Measurements from ENCODE around the gene PTPRD. TPM values are rescaled to one million over a fixed set of nuclear protein-coding genes. Genes with fewer than 3 reads are reported as not detected.

The PTPRD gene
- total RNA-seq, 1 experiment from 2014 or later: 70.1 TPM

- Histone ChIP-seq H3K36me3 (ENCODE audit: control insufficient read depth, insufficient read depth, low read length) (no peaks in the 10 kb centered on the region), H3K4me1 (no peaks in the 10 kb centered on the region), H3K9me3 (no peaks in the 10 kb centered on the region), H3K27me3 (replicated peaks; ENCODE audit: control insufficient read depth, insufficient read depth, low read length) (no peaks in the 10 kb centered on the region), H3K4me3 (ENCODE audit: low read depth, low read length) (no peak overlapping the region)
- POLR2A ChIA-PET: no interaction called here
- intact Hi-C loops (cut with micrococcal nuclease; ENCODE audit: unreplicated experiment): no loop called here
- no peak for DNase-seq
- Mint-ChIP-seq H3K4me3 (ENCODE audit: unreplicated experiment) (no peak overlapping the region), H3K9me3 (ENCODE audit: unreplicated experiment) (no peaks in the 10 kb centered on the region), H3K27me3 (ENCODE audit: insufficient read depth, unreplicated experiment) (peaks cover 15% of the 10 kb centered on the region), H3K4me1 (ENCODE audit: low read depth, unreplicated experiment) (no peaks in the 10 kb centered on the region), H3K36me3 (ENCODE audit: insufficient read depth, unreplicated experiment) (no peaks in the 10 kb centered on the region), H3K27ac (ENCODE audit: unreplicated experiment) (no peak overlapping the region)
- TF ChIP-seq CTCF (IDR thresholded peaks at IDR 0.05; ENCODE audit: insufficient read depth in 1 of 2, low read depth in 1 of 2, low read length in 1 of 2, severe bottlenecking in 1 of 2, unreplicated experiment in 1 of 2): no peak
- CTCF ChIA-PET: no interaction called here
- no TSS peak for BruUV-seq (replicated peaks)
Measured at GRCh38 chr9:8955315-8955714, 1657.5 kb downstream of the PTPRD start.

GRCh38 chr9:8946461-8946860, 1666.3 kb downstream of the PTPRD start:
- Mint-ChIP-seq H3K36me3 (ENCODE audit: insufficient read depth, unreplicated experiment) (no peaks in the 10 kb centered on the region), H3K4me1 (ENCODE audit: low read depth, unreplicated experiment) (no peaks in the 10 kb centered on the region), H3K27me3 (ENCODE audit: insufficient read depth, unreplicated experiment) (peaks cover 14% of the 10 kb centered on the region), H3K27ac (ENCODE audit: unreplicated experiment) (no peak overlapping the region), H3K9me3 (ENCODE audit: unreplicated experiment) (no peaks in the 10 kb centered on the region), H3K4me3 (ENCODE audit: unreplicated experiment) (no peak overlapping the region)
- TF ChIP-seq CTCF (IDR thresholded peaks at IDR 0.05; ENCODE audit: insufficient read depth in 1 of 2, low read depth in 1 of 2, low read length in 1 of 2, severe bottlenecking in 1 of 2, unreplicated experiment in 1 of 2): no peak
- H3K9me3 ChIP-seq: no peaks in the 10 kb centered on the region
- no TSS peak for BruUV-seq (replicated peaks)
- POLR2A ChIA-PET: no interaction called here
- no peaks in the 10 kb centered on the region for H3K27me3 ChIP-seq (replicated peaks; ENCODE audit: control insufficient read depth, insufficient read depth, low read length)
- CTCF ChIA-PET: no interaction called here
- intact Hi-C loops (cut with micrococcal nuclease; ENCODE audit: unreplicated experiment): no loop called here
- no peaks in the 10 kb centered on the region for H3K4me1 ChIP-seq
- no peak overlapping the region for H3K4me3 ChIP-seq (ENCODE audit: low read depth, low read length)
- DNase-seq: no peak
- H3K36me3 ChIP-seq (ENCODE audit: control insufficient read depth, insufficient read depth, low read length): no peaks in the 10 kb centered on the region

- ChIA-PET POLR2A (no interaction called here), CTCF (no interaction called here)
- H3K27me3 ChIP-seq (replicated peaks; ENCODE audit: control insufficient read depth, insufficient read depth, low read length): no peaks in the 10 kb centered on the region
- H3K27ac Mint-ChIP-seq (ENCODE audit: unreplicated experiment): no peak overlapping the region
- no peak overlapping the region for H3K4me3 Mint-ChIP-seq (ENCODE audit: unreplicated experiment)
- no TSS peak for BruUV-seq (replicated peaks)
- H3K4me3 ChIP-seq (ENCODE audit: low read depth, low read length): no peak overlapping the region
- H3K4me1 ChIP-seq: no peaks in the 10 kb centered on the region
- H3K9me3 ChIP-seq: no peaks in the 10 kb centered on the region
- peaks cover 13% of the 10 kb centered on the region for H3K27me3 Mint-ChIP-seq (ENCODE audit: insufficient read depth, unreplicated experiment)
- no peak for DNase-seq
- no peak for TF ChIP-seq CTCF (IDR thresholded peaks at IDR 0.05; ENCODE audit: insufficient read depth in 1 of 2, low read depth in 1 of 2, low read length in 1 of 2, severe bottlenecking in 1 of 2, unreplicated experiment in 1 of 2)
- no peaks in the 10 kb centered on the region for H3K4me1 Mint-ChIP-seq (ENCODE audit: low read depth, unreplicated experiment)
- H3K36me3 Mint-ChIP-seq (ENCODE audit: insufficient read depth, unreplicated experiment): no peaks in the 10 kb centered on the region
- H3K9me3 Mint-ChIP-seq (ENCODE audit: unreplicated experiment): no peaks in the 10 kb centered on the region
- intact Hi-C loops (cut with micrococcal nuclease; ENCODE audit: unreplicated experiment): no loop called here
- H3K36me3 ChIP-seq (ENCODE audit: control insufficient read depth, insufficient read depth, low read length): no peaks in the 10 kb centered on the region
Measured at GRCh38 chr9:8943392-8943791, 1669.4 kb downstream of the PTPRD start.
